NCI-H2107 treated with DMSO at 0.1 percent for 48 hours (cell line): ENCODE results near the gene GFOD2.

Experiments used
- DNase-seq: peaks from one replicate; lab custom pipeline; 2025; ENCODE audit not compliant: unreplicated experiment; lab: John Stamatoyannopoulos, UW

GFOD2 gene

DNA sequence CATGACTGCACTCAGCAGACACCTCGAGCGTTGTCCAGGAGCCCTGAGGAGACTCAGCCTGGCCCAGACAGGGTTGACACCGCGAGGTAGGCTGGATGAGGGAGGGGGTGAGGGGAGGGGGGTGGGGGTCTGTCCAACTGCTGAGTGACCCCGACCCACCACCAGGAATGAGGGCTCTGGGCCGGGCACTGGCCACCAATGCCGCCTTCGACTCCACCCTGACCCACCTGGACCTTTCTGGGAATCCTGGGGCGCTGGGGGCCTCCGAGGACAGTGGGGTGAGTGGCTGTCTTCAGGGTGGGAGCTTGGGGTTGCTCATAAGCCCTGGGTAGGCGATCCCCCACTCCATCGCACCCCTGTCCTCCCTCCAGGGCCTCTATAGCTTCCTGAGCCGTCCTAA is 71.4 kb downstream of the GFOD2 start:
- DNase-seq, result no peak

DNA sequence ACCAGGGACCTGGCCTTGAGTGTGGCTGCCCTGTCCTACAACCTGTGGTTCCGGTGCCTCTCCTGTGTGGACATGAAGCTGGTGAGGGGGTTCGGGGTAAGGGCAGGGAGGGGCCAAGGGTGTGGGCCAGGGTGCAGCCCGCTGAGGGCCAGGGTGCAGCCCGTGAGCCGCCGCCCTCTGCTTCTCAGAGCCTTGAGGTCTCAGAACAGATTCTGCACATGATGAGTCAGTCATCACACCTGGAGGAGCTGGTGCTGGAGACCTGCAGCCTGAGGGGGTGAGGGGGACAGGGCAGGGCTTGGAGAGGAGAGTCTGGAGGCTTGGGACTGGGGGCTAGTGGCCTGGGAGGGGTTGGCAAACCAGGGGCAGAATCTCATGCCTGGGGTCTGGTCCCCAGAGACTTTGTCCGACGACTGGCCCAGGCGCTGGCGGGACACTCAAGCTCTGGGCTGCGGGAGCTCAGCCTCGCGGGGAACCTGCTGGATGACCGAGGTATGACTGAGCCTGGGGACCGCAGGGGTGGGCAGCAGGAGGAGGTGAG is 71.9 kb downstream of the GFOD2 start:
- no peak for DNase-seq

DNA sequence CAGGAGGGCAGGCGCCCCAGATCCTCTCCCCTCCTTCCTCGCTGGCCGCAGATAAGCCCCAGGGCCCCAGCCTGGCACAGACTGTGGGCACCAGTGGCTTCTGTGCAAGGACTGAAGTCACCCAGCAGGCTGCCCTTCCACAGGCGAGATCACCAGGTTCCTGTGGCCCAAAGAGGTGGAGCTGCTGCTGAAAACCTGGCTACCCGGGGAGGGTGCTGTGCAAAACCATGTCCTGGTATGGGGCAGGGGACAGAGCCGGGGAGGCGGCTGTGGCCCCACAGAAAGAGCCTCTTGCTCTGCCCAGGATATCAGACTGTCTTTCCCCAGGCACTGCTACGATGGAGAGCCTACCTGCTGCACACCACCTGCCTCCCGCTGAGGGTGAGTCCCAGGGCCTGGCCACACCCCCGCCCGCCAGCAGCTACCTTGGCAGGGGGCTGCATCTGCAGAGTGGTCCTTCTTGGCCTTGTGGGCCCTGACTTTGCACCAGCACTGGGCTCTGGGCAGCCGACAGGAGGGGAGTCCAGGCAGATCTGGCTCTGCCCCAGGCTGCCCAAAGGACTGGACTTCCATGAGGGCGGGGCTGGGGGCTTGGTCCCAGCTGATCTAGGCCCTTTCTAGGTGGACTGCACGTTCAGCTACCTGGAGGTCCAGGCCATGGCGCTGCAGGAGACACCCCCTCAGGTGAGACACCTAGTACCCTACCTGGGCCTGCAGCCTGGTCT is 73.6 kb downstream of the GFOD2 start:
- DNase-seq, result no peak

- DNase-seq, result no peak
Observed at GRCh38 chr16:67644038-67644437, 75.1 kb downstream of the GFOD2 start.

DNA sequence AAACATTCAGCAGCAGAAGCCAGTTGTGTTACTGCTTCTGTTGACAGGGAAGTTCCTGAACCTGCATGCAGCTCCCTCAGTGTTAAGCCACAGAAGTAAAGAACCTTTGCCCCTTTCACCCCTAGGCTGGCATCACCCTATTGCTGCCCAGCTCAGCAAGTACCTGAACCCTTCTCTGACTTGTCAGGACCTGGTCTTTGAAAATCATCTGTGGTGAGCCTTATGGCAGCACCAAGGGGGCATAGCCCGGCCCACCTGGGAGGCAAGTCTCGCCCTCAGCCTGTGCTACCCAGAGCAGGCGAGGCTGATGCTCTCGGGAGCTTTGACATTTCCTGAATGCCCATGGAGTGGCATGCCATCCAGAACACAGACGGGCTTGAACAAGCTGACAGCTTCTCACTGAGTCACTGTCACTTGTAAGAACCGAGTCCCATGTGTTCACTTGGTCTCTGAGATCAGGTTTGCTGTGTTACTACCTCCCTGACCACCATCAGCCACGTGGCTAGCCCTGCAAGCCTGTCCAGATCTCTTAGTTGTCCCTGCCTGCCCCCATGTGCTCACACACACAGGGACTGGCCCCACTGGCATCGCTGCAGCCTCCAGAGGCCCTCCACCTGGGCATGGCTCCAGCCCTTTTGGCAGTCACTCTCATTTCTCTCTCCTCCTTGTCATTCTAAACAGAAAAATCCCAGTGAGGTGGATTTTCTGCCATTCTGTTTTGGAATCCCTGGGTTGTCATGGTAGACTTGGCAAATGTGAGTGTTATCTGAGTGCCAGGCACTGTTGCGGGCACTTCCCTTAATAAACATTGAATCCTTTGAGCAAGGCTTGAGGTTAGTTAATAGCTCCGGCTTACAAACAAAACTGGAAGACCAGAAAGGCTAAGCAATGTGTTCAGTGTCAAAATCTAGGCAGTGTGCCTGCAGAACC is 77.1 kb downstream of the GFOD2 start:
- no peak for DNase-seq

- DNase-seq, result no peak
Observed at GRCh38 chr16:67637625-67638024, 81.5 kb downstream of the GFOD2 start.

DNA sequence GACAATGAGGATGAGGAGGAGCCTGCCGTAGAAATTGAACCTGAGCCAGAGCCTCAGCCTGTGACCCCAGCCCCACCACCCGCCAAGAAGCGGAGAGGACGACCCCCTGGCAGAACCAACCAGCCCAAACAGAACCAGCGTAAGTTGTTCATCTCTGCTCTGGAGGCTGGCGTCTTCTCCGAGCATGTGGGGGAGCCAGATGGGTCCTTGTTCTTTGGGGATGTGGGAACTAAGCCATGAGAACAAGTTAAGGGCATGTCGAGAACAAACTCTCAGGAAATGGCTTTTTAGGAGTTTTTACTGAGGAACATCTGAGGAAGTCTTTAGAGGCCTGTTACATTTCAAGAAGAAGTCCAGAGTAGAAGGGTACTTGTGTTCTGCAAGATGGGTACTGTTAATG is 82.4 kb downstream of the GFOD2 start:
- DNase-seq, result no peak

- no peak for DNase-seq
Observed at GRCh38 chr16:67632415-67633172, 86.5 kb downstream of the GFOD2 start.

- DNase-seq, result no peak
Observed at GRCh38 chr16:67628216-67628615, 90.9 kb downstream of the GFOD2 start.
